Smooth muscle cell (in vitro differentiated cells): ENCODE results near the gene SLCO2A1. TPM values are rescaled to one million over a fixed set of nuclear protein-coding genes. Genes with fewer than 3 reads are reported as not detected.

Experiments
- DNase-seq: peaks from one replicate; lab custom pipeline; 2025; ENCODE audit not compliant: unreplicated experiment; lab: John Stamatoyannopoulos, UW
- H2AFZ ChIP-seq: fragments of 200-600 bp; sonication (generic); 2 replicates; pipeline ENCODE4 v1.6.0; 2016; ENCODE audit warnings: antibody characterized with exemption, low read depth, mild to moderate bottlenecking
- H3F3A ChIP-seq: fragments of 200-600 bp; sonication (generic); 2 replicates; pipeline ENCODE4 v1.6.0; 2017; ENCODE audit warnings: antibody characterized with exemption, low read depth
- H3K27ac ChIP-seq: fragments of 200-600 bp; sonication (generic); 2 replicates; pipeline ENCODE4 v1.5.1; 2016; ENCODE audit warnings: low read depth, mild to moderate bottlenecking
- H3K27me3 ChIP-seq: fragments of 200-600 bp; sonication (generic); 2 replicates; pipeline ENCODE4 v1.6.1; 2016; ENCODE audit warnings: low read depth, mild to moderate bottlenecking
- H3K36me3 ChIP-seq: fragments of 200-600 bp; sonication (generic); 2 replicates; pipeline ENCODE4 v1.5.1; 2016; ENCODE audit warnings: low read depth
- H3K4me1 ChIP-seq: fragments of 200-600 bp; sonication (generic); 2 replicates; pipeline ENCODE4 v1.5.1; 2016; ENCODE audit warnings: low read depth
- H3K4me2 ChIP-seq: fragments of 200-600 bp; sonication (generic); 2 replicates; pipeline ENCODE4 v1.6.0; 2016; ENCODE audit warnings: mild to moderate bottlenecking
- H3K4me3 ChIP-seq: fragments of 200-600 bp; sonication (generic); 2 replicates; pipeline ENCODE4 v1.5.1; 2016; ENCODE audit warnings: mild to moderate bottlenecking
- H3K79me2 ChIP-seq: fragments of 200-600 bp; sonication (generic); 2 replicates; pipeline ENCODE4 v1.6.0; 2016; ENCODE audit warnings: low read depth, mild to moderate bottlenecking
- H3K9ac ChIP-seq: fragments of 200-600 bp; sonication (generic); 2 replicates; pipeline ENCODE4 v1.6.0; 2016; ENCODE audit warnings: low read depth
- H3K9me3 ChIP-seq: fragments of 200-600 bp; sonication (generic); replicated peaks from 2 replicates; pipeline ENCODE4 v1.5.1; 2016; ENCODE audit warnings: low read depth
- H4K20me1 ChIP-seq: fragments of 200-600 bp; sonication (generic); 2 replicates; pipeline ENCODE4 v1.6.0; 2016; ENCODE audit warnings: low read depth
- CTCF ChIP-seq: fragments of 200-600 bp; sonication (generic); IDR thresholded peaks from 2 replicates; pipeline ENCODE4 v1.5.1; 2017; ENCODE audit warnings: borderline replicate concordance, mild to moderate bottlenecking, antibody characterized with exemption; ENCODE audit not compliant: insufficient read depth, poor library complexity, severe bottlenecking
- WGBS: methylation state at CpG from one replicate; pipeline ENCODE4 v1.1.7; 2016; ENCODE audit warnings: low lambda C conversion rate; 5-methylcytosine and 5-hydroxymethylcytosine counted together
- polyA plus RNA-seq: library from polyadenylated mRNA; unstranded; fragments of >200 nt; fragmentation: Nextera tagmentation; extraction: Ambion mirVana; gene quantifications from 2 replicates; pipeline ENCODE4 v1.2.1, GENCODE V29; 2016
- total RNA-seq: library from RNA; depleted of rRNA; stranded (reverse); fragments of >200 nt; gene quantifications from 2 replicates; pipeline ENCODE4 v1.2.3, GENCODE V29; 2014

SLCO2A1 gene
- total and polyA plus RNA-seq, 2 experiments from 2014 or later = 7.7 to 14.2 TPM

GRCh38 chr3:134027631-134028030 is 2.1 kb downstream of the SLCO2A1 start:
- Histone ChIP-seq H3K4me1 (peaks cover 3% of the 10 kb centered on the region), H3K36me3 (no peaks in the 10 kb centered on the region), H2AFZ (no peak overlapping the region), H3K27ac (no peak overlapping the region), H3F3A (no peaks in the 10 kb centered on the region), H3K79me2 (no peaks in the 10 kb centered on the region), H4K20me1 (no peaks in the 10 kb centered on the region), H3K27me3 (peaks cover 22% of the 10 kb centered on the region), H3K9ac (no peak overlapping the region), H3K4me3 (peak overlapping the region; percentile 26), H3K9me3 (no peaks in the 10 kb centered on the region), H3K4me2 (peak overlapping the region; percentile 87)
- WGBS = 66% methylated on average over 2 of the region's 2 CpGs
- no peak for TF ChIP-seq CTCF
- DNase-seq = no peak

DNA sequence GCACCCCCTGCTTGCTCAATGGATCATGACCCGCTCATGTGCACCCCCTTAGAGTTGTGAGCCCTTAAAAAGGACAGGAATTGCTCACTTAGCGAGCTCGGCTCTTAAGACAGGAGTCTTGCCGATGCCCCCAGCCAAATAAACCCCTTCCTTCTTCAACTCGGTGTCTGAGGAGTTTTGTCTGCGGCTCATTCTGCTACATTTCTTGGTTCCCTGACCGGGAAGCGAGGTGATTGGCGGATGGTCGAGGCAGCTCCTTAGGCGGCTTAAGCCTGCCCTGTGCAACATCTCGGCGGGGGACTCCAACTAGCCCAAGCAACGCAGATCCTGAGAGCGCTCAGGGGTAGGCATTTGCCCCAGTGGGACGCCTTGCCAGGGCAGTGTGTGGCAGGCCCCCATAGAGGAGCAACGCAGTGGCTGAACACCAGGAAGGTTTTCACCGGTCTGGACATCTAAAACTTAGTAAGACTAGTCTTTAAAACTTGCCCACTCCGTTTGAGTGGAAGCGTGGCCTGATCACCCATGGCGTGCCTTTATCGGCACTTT is 9.5 kb downstream of the SLCO2A1 start:
- Histone ChIP-seq H3K27me3 (no peaks in the 10 kb centered on the region), H3K4me1 (no peaks in the 10 kb centered on the region), H4K20me1 (no peaks in the 10 kb centered on the region), H2AFZ (no peak overlapping the region), H3K4me3 (no peak overlapping the region), H3K9ac (no peak overlapping the region), H3K79me2 (no peaks in the 10 kb centered on the region), H3K9me3 (no peaks in the 10 kb centered on the region), H3K36me3 (no peaks in the 10 kb centered on the region), H3K4me2 (no peak overlapping the region), H3K27ac (no peak overlapping the region), H3F3A (no peaks in the 10 kb centered on the region)
- 95% methylated on average over 22 of the region's 22 CpGs for WGBS
- TF ChIP-seq CTCF = no peak
- no peak for DNase-seq

DNA sequence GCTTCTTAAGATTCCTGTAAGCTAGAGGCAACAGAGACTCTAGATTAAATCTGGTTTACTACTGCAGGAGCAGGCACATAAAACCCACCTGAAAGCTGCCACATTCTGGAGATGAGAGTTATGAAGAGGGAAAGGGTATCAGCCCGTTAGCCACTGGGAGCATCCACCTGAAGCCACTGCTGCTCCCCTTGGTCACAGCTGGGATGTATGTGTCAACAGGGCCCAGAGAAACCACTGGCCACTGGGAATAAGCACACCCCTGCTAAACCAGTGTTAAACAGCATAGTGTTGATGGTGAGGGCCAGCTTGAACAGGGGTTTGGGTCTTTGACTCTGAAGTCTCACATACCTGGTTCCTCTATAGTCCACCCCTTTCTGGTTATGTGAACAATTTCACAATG is 10.9 kb downstream of the SLCO2A1 start:
- 100% methylated on average over 1 of the region's 1 CpG for WGBS
- Histone ChIP-seq H3K36me3 (no peaks in the 10 kb centered on the region), H3K79me2 (no peaks in the 10 kb centered on the region), H3K9ac (no peak overlapping the region), H2AFZ (no peak overlapping the region), H4K20me1 (no peaks in the 10 kb centered on the region), H3K9me3 (no peaks in the 10 kb centered on the region), H3K4me3 (no peak overlapping the region), H3K27ac (no peak overlapping the region), H3F3A (no peaks in the 10 kb centered on the region), H3K4me2 (no peak overlapping the region), H3K27me3 (no peaks in the 10 kb centered on the region), H3K4me1 (no peaks in the 10 kb centered on the region)
- no peak for TF ChIP-seq CTCF
- DNase-seq = no peak

DNA sequence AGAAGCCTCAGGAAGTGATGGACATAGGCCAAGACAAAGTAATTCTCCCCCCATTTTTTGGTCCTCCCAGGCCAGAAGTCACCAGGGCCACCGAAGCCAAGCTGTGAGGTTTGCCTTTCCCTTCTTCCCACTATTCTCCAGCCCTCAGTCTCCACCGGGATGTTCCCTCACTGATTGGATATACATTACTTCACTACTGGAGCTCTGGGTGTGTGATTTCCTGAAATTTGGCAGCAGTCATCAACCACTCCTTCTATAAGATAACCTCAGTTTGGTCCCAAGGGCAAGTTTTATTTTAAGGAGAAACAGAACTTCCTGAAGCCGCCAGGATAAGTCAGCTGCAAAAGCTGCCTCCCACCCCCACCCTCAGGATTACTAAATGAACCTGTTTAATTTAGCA is 11.3 kb downstream of the SLCO2A1 start:
- H3K9ac ChIP-seq = no peak overlapping the region
- TF ChIP-seq CTCF = no peak
- no peaks in the 10 kb centered on the region for H3K36me3 ChIP-seq
- H3K4me2 ChIP-seq = no peak overlapping the region
- no peak overlapping the region for H3K27ac ChIP-seq
- no peaks in the 10 kb centered on the region for H3K4me1 ChIP-seq
- 91% methylated on average over 3 of the region's 3 CpGs for WGBS
- H3K27me3 ChIP-seq = no peaks in the 10 kb centered on the region
- no peaks in the 10 kb centered on the region for H3K79me2 ChIP-seq
- no peaks in the 10 kb centered on the region for H3K9me3 ChIP-seq
- DNase-seq = no peak
- H3F3A ChIP-seq = no peaks in the 10 kb centered on the region
- no peak overlapping the region for H3K4me3 ChIP-seq
- no peak overlapping the region for H2AFZ ChIP-seq
- H4K20me1 ChIP-seq = no peaks in the 10 kb centered on the region
